Keratinocyte (primary cell): Measurements from ENCODE around the gene EPC2. TPM values are rescaled to one million over a fixed set of nuclear protein-coding genes. Genes with fewer than 3 reads are reported as not detected.

ENCODE experiments used
- DNase-seq: peaks from one replicate; pipeline ENCODE4 v3.0.0-alpha.2; 2011; ENCODE audit warnings: low read depth, missing footprints, low spot score
- FAIRE-seq: peaks from 2 replicates; lab custom pipeline; 2011; peaks lifted over from hg19 to GRCh38; lab: Jason Lieb, UNC
- H2AFZ ChIP-seq: 2 replicates; pipeline ENCODE4 v1.6.0; 2012; ENCODE audit warnings: low read length, control low read depth, inconsistent platforms; ENCODE audit not compliant: control insufficient read depth
- H3K27ac ChIP-seq: 2 replicates; pipeline ENCODE4 v1.5.1; 2011; ENCODE audit warnings: low read length; ENCODE audit not compliant: control insufficient read depth, insufficient read depth
- H3K27me3 ChIP-seq: 3 replicates; pipeline ENCODE4 v1.6.0; 2011; ENCODE audit warnings: low read length; ENCODE audit not compliant: control insufficient read depth, insufficient read depth; ENCODE audit errors: extremely low read depth
- H3K36me3 ChIP-seq, 2 experiments: 2 replicates in 1 of 2; 3 replicates in 1 of 2; pipeline ENCODE4 v1.5.1; 2011; ENCODE audit warnings: low read length in 2 of 2, mild to moderate bottlenecking in 1 of 2; ENCODE audit not compliant: control insufficient read depth in 2 of 2, insufficient read depth in 2 of 2; ENCODE audit errors: extremely low read depth in 1 of 2
- H3K4me1 ChIP-seq: 3 replicates; pipeline ENCODE4 v1.5.1; 2011; ENCODE audit warnings: low read length; ENCODE audit not compliant: control insufficient read depth, insufficient read depth; ENCODE audit errors: extremely low read depth
- H3K4me2 ChIP-seq: 3 replicates; pipeline ENCODE4 v1.6.0; 2011; ENCODE audit warnings: low read depth, low read length; ENCODE audit not compliant: control insufficient read depth, insufficient read depth; ENCODE audit errors: extremely low read depth
- H3K4me3 ChIP-seq, 3 experiments: fragments of 200-600 bp in 1 of 3; sonication (generic) in 1 of 3; 2 replicates in 2 of 3; 3 replicates in 1 of 3; pipeline ENCODE4 v1.5.1; 2011 to 2016; ENCODE audit warnings: low read length in 3 of 3, mild to moderate bottlenecking in 3 of 3, control low read depth in 2 of 3, inconsistent platforms in 1 of 3, low read depth in 1 of 3, mixed read lengths in 1 of 3, mixed run types in 1 of 3, moderate library complexity in 1 of 3; ENCODE audit not compliant: control insufficient read depth in 2 of 3, insufficient read depth in 2 of 3; ENCODE audit errors: extremely low read depth in 1 of 3
- H3K79me2 ChIP-seq: 2 replicates; pipeline ENCODE4 v1.6.0; 2012; ENCODE audit warnings: low read length; ENCODE audit not compliant: control insufficient read depth, insufficient read depth
- H3K9ac ChIP-seq: 3 replicates; pipeline ENCODE4 v1.6.0; 2011; ENCODE audit warnings: low read length; ENCODE audit not compliant: control insufficient read depth, insufficient read depth; ENCODE audit errors: extremely low read depth
- H3K9me1 ChIP-seq: 3 replicates; pipeline ENCODE4 v1.6.0; 2011; ENCODE audit warnings: low read length; ENCODE audit not compliant: control insufficient read depth, insufficient read depth; ENCODE audit errors: extremely low read depth
- H3K9me3 ChIP-seq: 2 replicates; pipeline ENCODE4 v1.5.1; 2012; ENCODE audit warnings: low read depth, low read length; ENCODE audit not compliant: control insufficient read depth
- H4K20me1 ChIP-seq: 3 replicates; pipeline ENCODE4 v1.6.0; 2011; ENCODE audit warnings: low read length; ENCODE audit not compliant: control insufficient read depth, insufficient read depth; ENCODE audit errors: extremely low read depth
- EZH2 ChIP-seq: IDR thresholded peaks from one replicate; pipeline ENCODE4 v1.6.1; 2012; ENCODE audit warnings: inconsistent platforms, mild to moderate bottlenecking, low read length, moderate library complexity
- dilution Hi-C: fragments of 300-500 bp; cut with MboI; formaldehyde crosslinking; loops from one replicate; pipeline ENCODE4 v1.7.0; 2020; ENCODE audit warnings: low sequenced_read_pairs; ENCODE audit not compliant: extremely low pct_ligation_motif_present
- polyA plus RNA-seq, 5 experiments: library from polyadenylated mRNA; depleted of rRNA in 3 of 5; stranded (reverse) in 3 of 5; stranded (forward) in 1 of 5; unstranded in 1 of 5; fragments of >200 nt; gene quantifications; 1 replicate in 1 of 5; 2 replicates in 3 of 5; 3 replicates in 1 of 5; pipeline versions ENCODE4 v1.2.1 to v1.2.3, GENCODE V29; 2011 to 2012; ENCODE audit warnings: missing spikeins in 2 of 5, low read depth in 1 of 5, low replicate concordance in 1 of 5
- TF ChIP-seq, protein P1 (sequence below), 3 experiments: IDR thresholded peaks in 1 of 3; conservative IDR thresholded peaks in 1 of 3; optimal IDR thresholded peaks in 1 of 3; 2 replicates in 2 of 3; 3 replicates in 1 of 3; pipeline versions ENCODE3 to v1.5.1; 2011; ENCODE audit warnings: low read length in 3 of 3, mild to moderate bottlenecking in 3 of 3, moderate library complexity in 2 of 3, control low read depth in 1 of 3, inconsistent platforms in 1 of 3; ENCODE audit not compliant: insufficient read depth in 2 of 3; ENCODE audit errors: extremely low read depth in 1 of 3

The EPC2 gene
- polyA plus RNA-seq, 1 donor (not counting 4 experiments of a cell fraction or from before 2014, with no cell fraction given): 13.1 TPM

DNA sequence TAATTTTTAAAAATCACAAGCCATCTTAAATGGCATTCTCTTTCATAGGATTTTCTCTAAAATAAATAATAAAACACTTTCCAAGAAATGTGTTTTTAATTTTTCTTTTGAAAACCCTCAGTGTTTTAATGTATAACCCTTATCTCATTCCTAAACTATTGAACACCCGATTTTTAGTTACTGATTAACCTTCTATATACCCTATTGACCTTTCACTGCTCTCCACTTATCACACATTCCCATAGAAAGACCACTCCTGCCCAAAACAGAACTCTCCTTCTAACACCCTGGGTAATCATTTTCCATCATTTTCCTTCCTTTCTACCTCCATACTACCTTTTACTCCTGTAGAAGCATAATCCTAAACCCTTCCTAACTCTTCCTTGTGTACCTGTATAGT, 102.4 kb downstream of the EPC2 start:
- FAIRE-seq: no peak
- peaks cover 6% of the 10 kb centered on the region for H3K4me1 ChIP-seq
- H3K4me2 ChIP-seq: no peak overlapping the region
- no peaks in the 10 kb centered on the region for H3K36me3 ChIP-seq
- no peak overlapping the region for H3K9ac ChIP-seq
- no peaks in the 10 kb centered on the region for H3K9me1 ChIP-seq
- H2AFZ ChIP-seq: no peak overlapping the region
- H3K79me2 ChIP-seq: no peaks in the 10 kb centered on the region
- no peaks in the 10 kb centered on the region for H3K27me3 ChIP-seq
- H3K27ac ChIP-seq: no peak overlapping the region
- H3K4me3 ChIP-seq: no peak overlapping the region
- no peaks in the 10 kb centered on the region for H4K20me1 ChIP-seq
- DNase-seq: no peak
- no peaks in the 10 kb centered on the region for H3K9me3 ChIP-seq
- no peak for TF ChIP-seq EZH2
- TF ChIP-seq, protein P1, sequence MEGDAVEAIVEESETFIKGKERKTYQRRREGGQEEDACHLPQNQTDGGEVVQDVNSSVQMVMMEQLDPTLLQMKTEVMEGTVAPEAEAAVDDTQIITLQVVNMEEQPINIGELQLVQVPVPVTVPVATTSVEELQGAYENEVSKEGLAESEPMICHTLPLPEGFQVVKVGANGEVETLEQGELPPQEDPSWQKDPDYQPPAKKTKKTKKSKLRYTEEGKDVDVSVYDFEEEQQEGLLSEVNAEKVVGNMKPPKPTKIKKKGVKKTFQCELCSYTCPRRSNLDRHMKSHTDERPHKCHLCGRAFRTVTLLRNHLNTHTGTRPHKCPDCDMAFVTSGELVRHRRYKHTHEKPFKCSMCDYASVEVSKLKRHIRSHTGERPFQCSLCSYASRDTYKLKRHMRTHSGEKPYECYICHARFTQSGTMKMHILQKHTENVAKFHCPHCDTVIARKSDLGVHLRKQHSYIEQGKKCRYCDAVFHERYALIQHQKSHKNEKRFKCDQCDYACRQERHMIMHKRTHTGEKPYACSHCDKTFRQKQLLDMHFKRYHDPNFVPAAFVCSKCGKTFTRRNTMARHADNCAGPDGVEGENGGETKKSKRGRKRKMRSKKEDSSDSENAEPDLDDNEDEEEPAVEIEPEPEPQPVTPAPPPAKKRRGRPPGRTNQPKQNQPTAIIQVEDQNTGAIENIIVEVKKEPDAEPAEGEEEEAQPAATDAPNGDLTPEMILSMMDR (optimal IDR thresholded peaks at IDR 0.05 in 1 of 3, IDR thresholded peaks at IDR 0.05 in 1 of 3, conservative IDR thresholded peaks at IDR 0.05 in 1 of 3; ENCODE audit: extremely low read depth in 1 of 3, insufficient read depth in 2 of 3, low read length in 3 of 3): no peak
- dilution Hi-C loops: no loop called here

DNA sequence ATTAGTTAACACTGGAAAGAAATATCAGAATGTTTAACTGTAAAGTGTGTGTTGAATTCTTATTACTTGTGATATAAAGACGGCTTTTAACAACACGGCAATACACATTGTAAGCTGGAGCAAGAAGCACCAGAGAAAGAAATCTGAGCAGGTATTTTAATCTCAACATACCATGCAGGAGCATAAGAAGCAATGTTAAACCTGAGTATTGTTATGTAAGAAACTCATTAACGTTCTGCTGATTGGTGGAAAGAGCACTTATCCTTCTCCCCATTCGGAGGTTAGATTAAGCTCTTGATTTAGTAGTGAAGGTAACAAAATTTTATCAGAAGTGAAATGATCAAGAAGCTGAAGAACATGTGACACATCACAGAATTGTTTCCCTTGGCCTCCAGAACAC, 107.4 kb downstream of the EPC2 start:
- no peaks in the 10 kb centered on the region for H3K9me3 ChIP-seq
- FAIRE-seq (no peak), DNase-seq (no peak)
- H3K4me3 ChIP-seq: no peak overlapping the region
- H3K27ac ChIP-seq: no peak overlapping the region
- no peaks in the 10 kb centered on the region for H4K20me1 ChIP-seq
- H3K9ac ChIP-seq: no peak overlapping the region
- TF ChIP-seq, protein P1 (optimal IDR thresholded peaks at IDR 0.05 in 1 of 3, IDR thresholded peaks at IDR 0.05 in 1 of 3, conservative IDR thresholded peaks at IDR 0.05 in 1 of 3; ENCODE audit: extremely low read depth in 1 of 3, insufficient read depth in 2 of 3, low read length in 3 of 3): no peak
- TF ChIP-seq EZH2: no peak
- no peaks in the 10 kb centered on the region for H3K27me3 ChIP-seq
- no peaks in the 10 kb centered on the region for H3K9me1 ChIP-seq
- no peak overlapping the region for H2AFZ ChIP-seq
- H3K4me2 ChIP-seq: no peak overlapping the region
- H3K36me3 ChIP-seq: no peaks in the 10 kb centered on the region
- peaks cover 11% of the 10 kb centered on the region for H3K4me1 ChIP-seq
- dilution Hi-C loops: no loop called here
- H3K79me2 ChIP-seq: no peaks in the 10 kb centered on the region
